NCI-H748 (cell line): ENCODE results near the gene AASS.
A peak's percentile ranks its signal among the peaks of the same experiment; 100 is the strongest.
"Not testable (repeated sequence)": the region's sequence is repeated elsewhere in the genome, so short reads cannot be mapped to it uniquely, and the experiment has no call there.

Experiments used
- DNase-seq: peaks from one replicate; lab custom pipeline; 2025; ENCODE audit not compliant: unreplicated experiment; lab: John Stamatoyannopoulos, UW

The AASS gene

GRCh38 chr7:122143751-122144711, at the start of gene AASS:
Gene AASS (minus strand): TSS chr7:122144249. CDS start chr7:122133726, 10,523 bp downstream.
- peak; percentile 91 for DNase-seq

DNA sequence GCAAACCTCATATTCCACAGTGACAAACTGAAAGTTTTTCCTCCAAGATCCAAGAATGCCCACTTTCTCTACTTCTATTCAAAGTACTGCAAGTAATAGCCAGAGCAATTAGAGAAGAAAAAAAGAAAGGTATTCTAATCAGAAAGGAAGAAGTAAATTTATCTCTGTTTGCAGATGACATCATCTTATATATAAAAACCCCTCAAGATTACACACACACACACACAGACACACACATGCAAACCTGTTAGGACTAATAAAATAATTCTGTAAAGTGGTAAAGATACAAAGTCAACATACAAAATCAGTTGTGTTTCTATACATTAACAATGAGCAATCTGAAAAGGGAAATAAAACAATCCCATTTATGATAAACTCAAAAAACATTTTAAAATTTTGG, 44.7 kb upstream of the AASS start:
- no peak for DNase-seq

- DNase-seq: no peak
These were observed 39.1 kb upstream of the AASS start for GRCh38 chr7:122183106-122183505.

- no peak for DNase-seq
These were observed 38.0 kb upstream of the AASS start for GRCh38 chr7:122182081-122182480.

DNA sequence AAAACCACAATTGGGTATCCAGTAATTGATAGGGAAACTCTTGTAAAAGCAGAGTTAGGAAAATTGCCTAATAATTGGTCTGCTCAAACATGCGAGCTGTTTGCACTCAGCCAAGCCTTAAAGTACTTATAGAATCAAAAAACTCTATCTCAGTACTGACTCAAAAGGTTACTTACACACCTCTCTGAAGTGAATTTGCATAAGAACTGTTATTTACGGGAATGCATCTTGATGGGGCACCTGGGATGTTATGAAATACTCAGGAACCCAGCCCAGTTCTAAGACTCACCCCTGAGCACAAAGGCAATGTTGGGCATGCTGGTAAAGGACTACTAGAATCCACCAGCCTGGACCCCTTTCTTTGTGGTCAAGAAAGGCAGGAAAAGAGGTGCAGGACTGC, 28.1 kb upstream of the AASS start:
- not testable (repeated sequence) for DNase-seq

DNA sequence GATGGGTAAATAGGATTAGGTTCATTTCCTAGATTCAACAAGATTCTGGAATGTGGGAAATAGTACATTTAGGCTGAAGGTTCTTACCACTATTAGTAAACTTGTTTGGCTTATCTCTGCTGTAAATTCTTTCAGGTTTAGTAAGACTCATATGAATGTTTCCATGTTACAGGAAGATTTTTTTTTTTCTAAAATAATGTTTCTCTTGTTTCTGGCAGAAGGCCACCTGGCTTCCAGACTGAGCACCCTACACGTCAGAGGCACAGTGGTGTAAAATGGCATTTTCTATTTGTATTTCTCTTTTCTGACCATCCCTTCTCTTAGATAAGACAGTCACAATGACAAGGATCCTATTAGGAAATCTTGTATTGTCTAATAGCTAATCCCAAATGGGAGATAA, 22.7 kb upstream of the AASS start:
- no peak for DNase-seq

DNA sequence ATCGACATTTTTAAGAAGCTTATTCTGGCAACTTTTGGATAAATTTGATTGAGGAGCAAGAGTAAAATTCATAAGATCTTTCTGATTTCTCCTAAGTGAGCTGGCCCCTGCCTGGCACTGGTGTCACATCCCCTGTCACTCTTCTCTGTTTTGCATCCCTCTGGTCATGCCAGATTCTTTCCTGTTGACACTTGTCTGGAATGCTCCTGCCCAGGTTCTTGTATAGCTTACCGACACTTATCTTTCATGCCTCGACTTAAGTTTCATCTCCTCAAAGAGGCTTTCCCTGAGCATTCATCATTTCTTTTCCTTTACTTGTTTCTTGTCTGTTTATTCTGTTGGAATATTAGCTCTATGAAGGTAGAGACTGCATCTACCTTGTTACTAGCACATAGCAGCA, 22.2 kb upstream of the AASS start:
- DNase-seq: no peak

GRCh38 chr7:122161628-122162027, 17.6 kb upstream of the AASS start:
- no peak for DNase-seq

GRCh38 chr7:122155566-122155965, 11.5 kb upstream of the AASS start:
- no peak for DNase-seq

DNA sequence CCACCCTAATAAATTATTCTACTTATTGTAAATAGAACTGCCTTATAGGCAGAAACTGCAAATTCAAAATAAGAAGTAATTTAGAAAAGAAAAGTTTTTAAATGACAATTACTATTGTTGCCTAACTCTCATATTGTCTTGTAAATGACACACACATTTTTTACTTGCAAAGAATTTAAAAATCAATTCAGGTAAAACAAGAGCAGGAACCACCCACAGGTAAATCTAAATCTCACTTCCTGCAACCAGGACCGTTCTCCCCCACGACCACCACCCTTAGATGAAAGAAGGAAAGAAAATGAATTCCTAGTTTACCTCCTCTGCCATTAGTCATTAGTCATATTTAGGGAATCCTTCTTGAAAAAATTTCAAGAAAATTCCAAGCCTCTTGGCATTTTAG, 4.8 kb upstream of the AASS start:
- DNase-seq: no peak

DNA sequence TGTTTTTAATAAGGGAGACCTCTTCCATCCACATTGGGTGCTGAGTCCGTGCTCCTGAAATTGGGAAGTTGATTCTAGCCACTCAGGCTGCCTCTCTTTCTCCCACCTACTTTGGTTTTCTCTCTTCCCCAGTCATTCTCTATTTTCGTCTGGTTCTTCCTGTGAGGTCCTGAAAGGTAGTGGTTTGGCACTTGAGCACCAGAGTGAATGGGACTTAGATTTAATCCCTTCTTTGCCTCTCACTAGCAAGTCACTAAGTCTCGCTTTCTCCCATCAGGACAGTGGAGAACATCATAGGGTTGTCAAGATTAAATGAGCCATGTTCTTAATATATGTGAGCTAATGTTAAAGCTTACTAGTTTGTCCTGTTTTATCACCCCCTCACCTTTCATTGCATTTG, 4.0 kb upstream of the AASS start:
- DNase-seq: no peak

GRCh38 chr7:122145937-122146645, 2.0 kb upstream of the AASS start:
- no peak for DNase-seq

- peak; percentile 15 for DNase-seq
These were observed 686 bp downstream of the AASS start for GRCh38 chr7:122143376-122143750.

DNA sequence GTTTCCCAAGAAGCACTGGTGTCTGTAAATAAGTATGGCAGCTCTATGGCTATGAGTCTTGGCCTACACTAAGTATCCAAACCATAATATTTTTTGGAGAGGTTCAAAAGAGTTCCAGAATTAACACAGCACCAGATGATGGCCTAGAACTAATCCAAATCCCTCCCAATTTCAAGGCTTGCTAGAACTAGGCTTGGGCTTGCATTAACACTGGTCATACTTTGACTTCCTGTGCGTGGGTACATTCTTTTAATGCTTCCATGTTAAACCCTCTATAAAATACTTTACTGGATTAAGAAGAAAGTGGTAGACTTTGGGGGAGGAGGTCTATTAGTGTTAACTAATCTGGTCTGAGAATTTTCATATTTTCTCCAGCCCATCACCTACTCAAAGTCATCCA, 3.1 kb downstream of the AASS start:
- DNase-seq: no peak

DNA sequence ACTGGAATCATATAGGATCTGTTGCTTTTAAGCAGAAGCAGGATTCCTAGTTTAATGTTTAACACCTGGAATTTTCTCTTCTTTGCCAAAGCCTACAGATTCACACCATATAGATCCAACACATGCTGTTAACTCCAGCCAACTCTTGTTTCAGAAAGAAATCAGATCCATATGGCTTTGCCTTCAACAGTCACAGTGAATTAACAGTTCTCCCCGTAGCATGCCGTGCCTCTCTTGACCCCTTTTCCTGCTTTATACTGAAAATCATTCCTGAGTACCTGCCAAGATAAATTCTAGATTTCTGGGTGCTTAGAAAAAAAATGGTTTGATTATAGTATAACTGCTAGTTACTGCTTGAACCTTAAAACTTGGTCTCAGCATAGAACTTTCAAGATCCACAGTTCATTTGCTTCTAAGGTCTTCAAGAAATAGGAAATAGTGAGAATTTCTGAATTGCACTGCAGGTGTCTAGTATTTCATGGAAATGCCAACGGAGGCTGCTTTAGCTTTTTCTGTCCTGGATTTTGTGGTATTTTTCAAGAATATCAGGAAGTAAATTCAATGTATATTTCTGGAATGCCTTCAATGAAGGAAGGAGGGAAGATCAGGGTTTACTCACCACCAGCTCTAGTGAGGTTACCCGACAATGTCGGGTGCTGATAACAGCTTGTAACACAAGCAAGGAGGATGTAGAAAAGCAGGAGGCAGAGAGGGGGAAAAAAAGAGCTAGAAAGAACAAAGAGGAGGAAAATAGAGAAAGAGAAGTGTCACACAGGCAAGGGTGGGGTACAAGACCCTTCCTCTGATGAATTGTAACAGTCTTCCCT, 6.6 kb downstream of the AASS start:
- peak; percentile 16 for DNase-seq

DNA sequence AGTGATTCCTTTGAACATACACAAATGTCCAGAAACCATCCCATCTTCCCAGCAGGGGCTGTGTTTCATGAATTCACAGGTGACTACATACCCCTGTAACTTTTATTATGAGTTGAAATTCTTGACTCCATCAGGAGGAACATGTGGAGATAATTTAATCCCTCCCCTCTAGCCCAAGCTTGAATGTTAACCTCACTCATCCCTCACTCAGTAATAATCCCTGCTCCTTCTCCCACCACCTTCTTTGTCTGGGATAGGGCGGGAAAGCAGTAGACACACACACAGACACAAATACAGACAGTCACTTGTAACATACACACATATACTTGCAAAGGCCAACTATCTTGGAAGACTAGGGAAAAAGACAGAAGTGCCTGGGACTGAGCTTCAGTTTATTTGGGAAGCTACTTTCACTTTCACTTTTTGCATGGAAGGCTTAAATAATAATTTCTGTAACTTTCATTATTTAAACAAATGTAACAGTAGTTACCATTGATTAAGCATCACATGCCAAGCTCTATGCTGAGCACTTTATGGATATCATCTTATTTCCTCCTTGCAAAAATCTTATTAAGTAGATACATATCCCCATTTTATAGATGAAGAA, 7.3 kb downstream of the AASS start:
- DNase-seq: peak; percentile 20

DNA sequence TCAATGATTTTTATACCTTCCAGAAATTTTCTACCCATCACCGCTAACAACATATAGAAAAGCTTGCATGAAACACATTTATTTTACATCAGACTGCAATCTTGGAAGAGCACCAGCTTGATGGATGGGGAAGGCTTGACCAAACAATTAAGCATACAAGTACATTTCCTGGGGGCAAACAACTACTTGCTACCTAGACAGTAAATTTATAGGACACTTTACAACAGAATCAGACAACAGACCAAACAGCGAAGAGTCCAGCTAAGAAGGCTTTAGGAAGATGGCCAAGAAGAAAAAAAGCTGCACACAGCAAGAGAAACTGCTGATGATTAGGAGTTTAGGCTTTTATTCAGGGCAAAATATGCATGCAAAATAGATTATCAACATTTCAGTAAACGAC, 8.0 kb downstream of the AASS start:
- peak; percentile 10 for DNase-seq

DNA sequence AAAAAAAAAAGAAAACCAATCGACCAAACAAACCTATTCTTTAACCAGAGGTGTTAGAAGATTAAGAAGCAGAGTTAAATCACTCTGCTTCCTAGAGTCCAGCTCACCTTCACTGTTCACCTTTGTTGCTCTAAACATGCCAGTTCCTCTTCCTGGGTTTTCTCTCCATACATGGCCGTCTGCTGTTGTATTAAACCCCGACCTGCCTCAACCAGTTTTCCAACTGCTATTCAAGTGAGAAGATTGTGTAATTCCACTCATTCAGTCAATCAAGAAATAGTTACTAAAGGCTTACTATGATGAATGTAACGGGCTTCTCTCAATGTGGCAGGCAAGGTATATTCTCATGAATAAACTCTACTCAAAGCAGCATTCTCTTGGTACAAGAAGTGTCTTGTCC, 8.8 kb downstream of the AASS start:
- no peak for DNase-seq

- DNase-seq: not testable (repeated sequence)
These were observed 9.3 kb downstream of the AASS start for GRCh38 chr7:122134793-122135192.

DNA sequence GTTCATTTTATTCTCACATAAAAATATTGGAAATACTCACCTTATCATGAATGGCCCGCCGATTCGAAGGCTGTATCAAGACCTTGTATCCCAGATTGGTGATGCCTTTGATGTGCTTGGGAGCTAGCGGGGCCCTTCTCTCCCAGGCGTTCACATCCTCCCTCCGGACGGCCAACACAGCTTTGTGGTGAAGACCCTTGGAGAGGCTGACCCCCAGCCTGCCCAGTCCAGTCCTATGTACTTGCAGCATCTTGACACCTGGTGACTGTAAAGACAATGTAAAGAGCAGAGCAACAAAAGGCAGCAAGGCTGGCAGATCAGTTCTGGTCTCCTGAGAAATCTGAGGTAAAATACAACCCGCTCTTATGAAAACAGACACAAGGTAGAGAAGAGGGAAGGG, 10.6 kb downstream of the AASS start:
- DNase-seq: no peak

DNA sequence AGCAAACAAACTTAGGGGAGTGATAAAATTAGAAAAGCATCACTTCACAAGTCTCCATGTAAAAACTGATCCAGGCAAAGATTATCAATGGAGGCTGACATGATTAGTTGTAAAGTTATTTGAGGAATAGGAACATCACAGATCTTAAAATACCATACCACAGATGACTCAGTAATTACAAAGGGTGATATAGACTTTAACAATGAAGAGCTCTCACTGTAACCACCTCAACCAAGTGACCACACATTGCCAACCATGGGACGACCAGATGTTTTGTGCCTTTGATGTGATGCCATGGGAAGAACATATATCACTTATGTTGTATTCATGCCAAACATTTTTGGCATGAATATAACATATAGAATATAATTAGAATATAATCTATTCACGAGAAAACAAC, 11.7 kb downstream of the AASS start:
- no peak for DNase-seq
